Middle frontal gyrus (tissue), 1 donor: ENCODE data around the gene TENT5A.
"Not testable (repeated sequence)": the region's sequence is repeated elsewhere in the genome, so short reads cannot be mapped to it uniquely, and the experiment has no call there.

Experiments
- DNase-seq: peaks from one replicate; pipeline ENCODE4 v3.0.0-alpha.2; 2015; ENCODE audit warnings: low spot score; ENCODE audit errors: extremely low spot score

The TENT5A gene

GRCh38 chr6:81750681-81751387 is 1.6 kb downstream of the TENT5A start:
- no peak for DNase-seq

- DNase-seq = no peak
Measured at GRCh38 chr6:81750200-81750599, 2.3 kb downstream of the TENT5A start.

GRCh38 chr6:81749707-81750106 is 2.8 kb downstream of the TENT5A start:
- DNase-seq = no peak

GRCh38 chr6:81748994-81749393 is 3.5 kb downstream of the TENT5A start:
- DNase-seq = no peak

GRCh38 chr6:81747327-81747726 is 5.2 kb downstream of the TENT5A start:
- no peak for DNase-seq

GRCh38 chr6:81744131-81744530 is 8.3 kb downstream of the TENT5A start:
- no peak for DNase-seq

GRCh38 chr6:81743649-81744048 is 8.8 kb downstream of the TENT5A start:
- DNase-seq = no peak

- no peak for DNase-seq
Measured at GRCh38 chr6:81741689-81742088, 10.8 kb downstream of the TENT5A start.

- DNase-seq = not testable (repeated sequence)
Measured at GRCh38 chr6:81740591-81740990, 11.9 kb downstream of the TENT5A start.

- DNase-seq = no peak
Measured at GRCh38 chr6:81739230-81740195, 13.0 kb downstream of the TENT5A start.

- no peak for DNase-seq
Measured at GRCh38 chr6:81736428-81736827, 16.1 kb downstream of the TENT5A start.

- DNase-seq = no peak
Measured at GRCh38 chr6:81735756-81736380, 16.6 kb downstream of the TENT5A start.

- no peak for DNase-seq
Measured at GRCh38 chr6:81734500-81735150, 17.9 kb downstream of the TENT5A start.

- no peak for DNase-seq
Measured at GRCh38 chr6:81734081-81734480, 18.4 kb downstream of the TENT5A start.

- no peak for DNase-seq
Measured at GRCh38 chr6:81731814-81732213, 20.7 kb downstream of the TENT5A start.

GRCh38 chr6:81727876-81728517 is 24.5 kb downstream of the TENT5A start:
- DNase-seq = no peak

GRCh38 chr6:81725127-81725526 is 27.4 kb downstream of the TENT5A start:
- DNase-seq = no peak

- DNase-seq = no peak
Measured at GRCh38 chr6:81722506-81723223, 29.8 kb downstream of the TENT5A start.

GRCh38 chr6:81720427-81720826 is 32.1 kb downstream of the TENT5A start:
- no peak for DNase-seq

- DNase-seq = no peak
Measured at GRCh38 chr6:81718126-81718525, 34.4 kb downstream of the TENT5A start.
